Skeletal muscle tissue (tissue), 4 donors: ENCODE measurements around the gene SGK2. TPM values are rescaled to one million over a fixed set of nuclear protein-coding genes. Genes with fewer than 3 reads are reported as not detected.
"Not testable (repeated sequence)": the region's sequence is repeated elsewhere in the genome, so short reads cannot be mapped to it uniquely, and the experiment has no call there.

Source experiments
- H3K27ac ChIP-seq: one replicate; pipeline ENCODE4 v1.7.0; 2013; ENCODE audit warnings: mild to moderate bottlenecking, low read depth, low read length, inconsistent platforms
- H3K27me3 ChIP-seq, 3 donors: one replicate each; pipeline ENCODE4 v1.7.0; 2013; ENCODE audit warnings: low read length in 3 of 3; ENCODE audit not compliant: control insufficient read depth in 3 of 3, insufficient read depth in 3 of 3
- H3K36me3 ChIP-seq, 3 donors: one replicate each; pipeline ENCODE4 v1.7.0; 2013; ENCODE audit warnings: low read length in 3 of 3; ENCODE audit not compliant: control insufficient read depth in 3 of 3, insufficient read depth in 3 of 3
- H3K4me1 ChIP-seq, 3 donors: one replicate each; pipeline ENCODE4 v1.7.0; 2013; ENCODE audit warnings: low read length in 3 of 3, mild to moderate bottlenecking in 3 of 3; ENCODE audit not compliant: control insufficient read depth in 3 of 3, insufficient read depth in 3 of 3
- H3K4me3 ChIP-seq, 3 donors: one replicate each; pipeline ENCODE4 v1.7.0; 2013; ENCODE audit warnings: low read length in 3 of 3
- H3K9ac ChIP-seq, 3 donors: one replicate each; pipeline ENCODE4 v1.7.0; 2013; ENCODE audit warnings: low read length in 3 of 3, mild to moderate bottlenecking in 3 of 3, moderate library complexity in 2 of 3, low read depth in 1 of 3
- H3K9me3 ChIP-seq, 3 donors: one replicate each; pipeline ENCODE4 v1.7.0; 2013; ENCODE audit warnings: low read length in 3 of 3; ENCODE audit not compliant: control insufficient read depth in 3 of 3
- total RNA-seq: library from RNA; depleted of rRNA; stranded (reverse); fragments of >200 nt; gene quantifications from one replicate; pipeline ENCODE4 v1.2.3, GENCODE V29; 2014
- donor health status: Osteomylitis.

Gene SGK2
- total RNA-seq, 1 donor from 2014 or later = 1.0 TPM

- H3K4me1 ChIP-seq = peaks cover 3 to 10% (median 10%) of the 10 kb centered on the region in 3 donors
- H3K9me3 ChIP-seq = no peaks in the 10 kb centered on the region
- no peak overlapping the region for H3K9ac ChIP-seq
- peaks cover 0 to 2% (median 0%) of the 10 kb centered on the region in 3 donors for H3K27me3 ChIP-seq
- H3K4me3 ChIP-seq = no peak overlapping the region
- no peak overlapping the region for H3K27ac ChIP-seq
- H3K36me3 ChIP-seq = no peaks in the 10 kb centered on the region
These were observed 27.8 kb downstream of the SGK2 start for GRCh38 chr20:43586641-43587040.

GRCh38 chr20:43588526-43588925, 29.7 kb downstream of the SGK2 start:
- not testable (repeated sequence) for H3K4me3 ChIP-seq, H3K27ac ChIP-seq, H3K9ac ChIP-seq, H3K9me3 ChIP-seq, H3K27me3 ChIP-seq, H3K36me3 ChIP-seq
- peaks cover 3 to 11% (median 10%) of the 10 kb centered on the region in 3 donors for H3K4me1 ChIP-seq

- Histone ChIP-seq H3K27ac (peak overlapping the region; percentile 82), H3K27me3 (no peaks in the 10 kb centered on the region), H3K4me3 (peak overlapping the region; percentile 92 to 96 (median 92)), H3K9ac (peak overlapping the region; percentile 74 to 84 (median 75)), H3K4me1 (peaks cover 3 to 11% (median 10%) of the 10 kb centered on the region in 3 donors), H3K36me3 (peaks cover 0 to 5% (median 0%) of the 10 kb centered on the region in 3 donors), H3K9me3 (no peaks in the 10 kb centered on the region)
These were observed 31.2 kb downstream of the SGK2 start for GRCh38 chr20:43590036-43590391.

- H3K4me1 ChIP-seq = peaks cover 3 to 11% (median 10%) of the 10 kb centered on the region in 3 donors
- H3K9me3 ChIP-seq = no peaks in the 10 kb centered on the region
- H3K27me3 ChIP-seq = no peaks in the 10 kb centered on the region
- peak within 1 kb of the TSS; percentile 75 to 88 (median 84) for H3K9ac ChIP-seq
- peak within 1 kb of the TSS; percentile 92 to 96 (median 92) for H3K4me3 ChIP-seq
- peaks cover 0 to 7% (median 3%) of the 10 kb centered on the region in 3 donors for H3K36me3 ChIP-seq
- H3K27ac ChIP-seq = peak within 1 kb of the TSS; percentile 82
These were observed 31.8 kb downstream of the SGK2 start, which contains the start of gene IFT52 for GRCh38 chr20:43590392-43591303. Gene IFT52, plus strand, starts transcription at chr20:43590937. Its CDS starts 3,762 bp downstream, at chr20:43594699.

- H3K4me1 ChIP-seq, H3K4me3 ChIP-seq, H3K9me3 ChIP-seq, H3K27ac ChIP-seq, H3K27me3 ChIP-seq, H3K9ac ChIP-seq: not testable (repeated sequence)
- H3K36me3 ChIP-seq = peaks cover 18 to 36% (median 34%) of the 10 kb centered on the region in 3 donors
These were observed 43.1 kb downstream of the SGK2 start for GRCh38 chr20:43601960-43602359.

GRCh38 chr20:43603124-43603523, 44.3 kb downstream of the SGK2 start:
- no peak overlapping the region for H3K9ac ChIP-seq
- no peak overlapping the region for H3K4me3 ChIP-seq
- no peaks in the 10 kb centered on the region for H3K4me1 ChIP-seq
- no peaks in the 10 kb centered on the region for H3K9me3 ChIP-seq
- H3K27ac ChIP-seq = no peak overlapping the region
- peaks cover 15 to 33% (median 25%) of the 10 kb centered on the region in 3 donors for H3K36me3 ChIP-seq
- H3K27me3 ChIP-seq = no peaks in the 10 kb centered on the region

GRCh38 chr20:43605715-43606114, 46.9 kb downstream of the SGK2 start:
- no peaks in the 10 kb centered on the region for H3K9me3 ChIP-seq
- no peaks in the 10 kb centered on the region for H3K27me3 ChIP-seq
- no peak overlapping the region for H3K27ac ChIP-seq
- H3K9ac ChIP-seq = no peak overlapping the region
- H3K4me3 ChIP-seq = no peak overlapping the region
- peaks cover 11 to 20% (median 15%) of the 10 kb centered on the region in 3 donors for H3K36me3 ChIP-seq
- H3K4me1 ChIP-seq = no peaks in the 10 kb centered on the region

GRCh38 chr20:43607278-43607677, 48.5 kb downstream of the SGK2 start:
- peaks cover 11 to 20% (median 15%) of the 10 kb centered on the region in 3 donors for H3K36me3 ChIP-seq
- not testable (repeated sequence) for H3K9me3 ChIP-seq, H3K4me3 ChIP-seq, H3K4me1 ChIP-seq, H3K27me3 ChIP-seq, H3K27ac ChIP-seq, H3K9ac ChIP-seq

- Histone ChIP-seq H3K36me3 (peaks cover 10 to 23% (median 23%) of the 10 kb centered on the region in 3 donors), H3K4me3 (no peak overlapping the region), H3K4me1 (no peaks in the 10 kb centered on the region), H3K27me3 (no peaks in the 10 kb centered on the region), H3K9me3 (no peaks in the 10 kb centered on the region), H3K9ac (no peak overlapping the region), H3K27ac (no peak overlapping the region)
These were observed 72.8 kb downstream of the SGK2 start for GRCh38 chr20:43631598-43631997.
